Middle frontal gyrus (tissue), 1 donor: ENCODE data around the gene HIGD1B.

Experiments used
- DNase-seq: peaks from one replicate; pipeline ENCODE4 v3.0.0-alpha.2; 2015; ENCODE audit warnings: low spot score; ENCODE audit errors: extremely low spot score

Gene HIGD1B

GRCh38 chr17:44837196-44837595 is 10.5 kb upstream of the HIGD1B start:
- no peak for DNase-seq

GRCh38 chr17:44840274-44840673 is 7.4 kb upstream of the HIGD1B start:
- no peak for DNase-seq

- no peak for DNase-seq
These were observed 6.7 kb upstream of the HIGD1B start for GRCh38 chr17:44840936-44841335.

GRCh38 chr17:44842748-44843147 is 4.9 kb upstream of the HIGD1B start:
- DNase-seq, result no peak

GRCh38 chr17:44844390-44844830 is 3.3 kb upstream of the HIGD1B start:
- DNase-seq, result no peak

GRCh38 chr17:44846206-44846605 is 1.5 kb upstream of the HIGD1B start:
- no peak for DNase-seq

GRCh38 chr17:44848257-44848795 is 643 bp downstream of the HIGD1B start:
- DNase-seq, result no peak

GRCh38 chr17:44848961-44849489 is 1.3 kb downstream of the HIGD1B start:
- DNase-seq, result no peak

- no peak for DNase-seq
These were observed 2.3 kb downstream of the HIGD1B start for GRCh38 chr17:44850025-44850424.

- no peak for DNase-seq
These were observed 2.9 kb downstream of the HIGD1B start for GRCh38 chr17:44850612-44851011.

- DNase-seq, result no peak
These were observed 6.5 kb downstream of the HIGD1B start for GRCh38 chr17:44854192-44854591.

- DNase-seq, result no peak
These were observed 12.0 kb downstream of the HIGD1B start for GRCh38 chr17:44859701-44860100.

- no peak for DNase-seq
These were observed 14.7 kb downstream of the HIGD1B start for GRCh38 chr17:44862278-44862914.

- no peak for DNase-seq
These were observed 15.6 kb downstream of the HIGD1B start for GRCh38 chr17:44863061-44863918.

GRCh38 chr17:44864831-44865230 is 17.1 kb downstream of the HIGD1B start:
- no peak for DNase-seq

GRCh38 chr17:44865231-44865660 is 17.6 kb downstream of the HIGD1B start:
- DNase-seq, result peak; percentile 34

GRCh38 chr17:44865931-44866330 is 18.2 kb downstream of the HIGD1B start:
- DNase-seq, result no peak

GRCh38 chr17:44867841-44868240 is 20.2 kb downstream of the HIGD1B start:
- DNase-seq, result no peak

GRCh38 chr17:44871556-44871955 is 23.9 kb downstream of the HIGD1B start:
- DNase-seq, result no peak

GRCh38 chr17:44872131-44872768 is 24.6 kb downstream of the HIGD1B start:
- peak; percentile 62 for DNase-seq

GRCh38 chr17:44875761-44876160 is 28.1 kb downstream of the HIGD1B start:
- DNase-seq, result no peak

- no peak for DNase-seq
These were observed 29.4 kb downstream of the HIGD1B start for GRCh38 chr17:44877121-44877520.
